ENCODE measurements around the gene ARMC10.

ARMC10 gene

GRCh38 chr7:103075337-103075918 is 488 bp downstream of the ARMC10 start:
- TF ChIP-seq GATA3 (IDR thresholded peaks at IDR 0.05; ENCODE audit: low read depth, low read length) (no peak), GATA2 (IDR thresholded peaks at IDR 0.05; ENCODE audit: low read depth, low read length) (no peak)

DNA sequence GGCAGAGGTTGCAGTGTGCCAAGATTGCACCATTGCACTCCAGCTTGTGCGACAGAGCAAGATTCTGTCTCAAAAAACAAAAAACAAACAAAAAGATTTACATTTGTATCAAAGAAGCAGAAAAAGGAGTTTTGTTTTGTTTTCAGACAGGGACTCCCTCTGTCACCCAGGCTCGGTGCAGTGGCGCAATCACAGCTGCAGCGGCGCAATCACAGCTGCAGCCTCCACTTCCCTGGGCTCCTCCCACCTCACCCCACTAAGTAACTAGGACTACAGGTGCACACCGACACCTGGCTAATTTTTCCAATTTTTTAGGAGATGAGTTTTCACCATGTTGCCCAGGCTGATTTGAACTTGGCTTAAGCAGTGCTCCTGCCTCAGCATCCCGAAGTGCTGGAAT is 1.8 kb downstream of the ARMC10 start:
- TF ChIP-seq GATA2 (IDR thresholded peaks at IDR 0.05; ENCODE audit: low read depth, low read length) = no peak
- TF ChIP-seq GATA3 (IDR thresholded peaks at IDR 0.05; ENCODE audit: low read depth, low read length) = no peak

GRCh38 chr7:103077318-103077717 is 2.4 kb downstream of the ARMC10 start:
- TF ChIP-seq GATA2 (IDR thresholded peaks at IDR 0.05; ENCODE audit: low read depth, low read length) = no peak
- TF ChIP-seq GATA3 (IDR thresholded peaks at IDR 0.05; ENCODE audit: low read depth, low read length) = no peak

GRCh38 chr7:103079836-103080235 is 4.9 kb downstream of the ARMC10 start:
- TF ChIP-seq GATA2 (IDR thresholded peaks at IDR 0.05; ENCODE audit: low read depth, low read length) = no peak
- TF ChIP-seq GATA3 (IDR thresholded peaks at IDR 0.05; ENCODE audit: low read depth, low read length) = no peak

GRCh38 chr7:103080923-103081322 is 6.0 kb downstream of the ARMC10 start:
- TF ChIP-seq GATA3 (IDR thresholded peaks at IDR 0.05; ENCODE audit: low read depth, low read length) (no peak), GATA2 (IDR thresholded peaks at IDR 0.05; ENCODE audit: low read depth, low read length) (no peak)

GRCh38 chr7:103082497-103082896 is 7.6 kb downstream of the ARMC10 start:
- TF ChIP-seq GATA3 (IDR thresholded peaks at IDR 0.05; ENCODE audit: low read depth, low read length) (no peak), GATA2 (IDR thresholded peaks at IDR 0.05; ENCODE audit: low read depth, low read length) (no peak)

- no peak for TF ChIP-seq GATA2 (IDR thresholded peaks at IDR 0.05; ENCODE audit: low read depth, low read length)
- TF ChIP-seq GATA3 (IDR thresholded peaks at IDR 0.05; ENCODE audit: low read depth, low read length) = no peak
Measured at GRCh38 chr7:103083210-103083609, 8.3 kb downstream of the ARMC10 start.

DNA sequence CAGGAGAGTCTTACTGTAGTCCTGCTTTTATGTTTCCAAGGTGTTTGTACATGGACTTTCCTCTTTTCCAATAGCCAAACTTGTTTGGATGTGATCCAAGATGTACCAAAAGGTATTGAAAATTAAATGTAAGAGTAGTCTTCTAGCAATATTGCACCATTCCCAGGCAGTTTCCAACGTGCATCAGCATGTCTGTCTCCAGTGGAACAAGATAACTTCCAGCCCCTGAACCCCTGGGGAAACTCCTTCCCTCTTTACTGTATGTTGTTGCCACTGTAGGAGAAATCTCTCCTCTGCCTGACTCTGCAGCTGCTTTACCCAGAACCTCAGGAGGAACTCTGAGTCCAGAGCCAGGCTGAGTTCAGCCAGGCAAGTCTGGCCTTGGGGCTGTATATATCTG is 18.5 kb downstream of the ARMC10 start:
- TF ChIP-seq GATA2 (IDR thresholded peaks at IDR 0.05; ENCODE audit: low read depth, low read length) (no peak), GATA3 (IDR thresholded peaks at IDR 0.05; ENCODE audit: low read depth, low read length) (no peak)

GRCh38 chr7:103094102-103094501 is 19.2 kb downstream of the ARMC10 start:
- TF ChIP-seq GATA2 (IDR thresholded peaks at IDR 0.05; ENCODE audit: low read depth, low read length) = no peak
- no peak for TF ChIP-seq GATA3 (IDR thresholded peaks at IDR 0.05; ENCODE audit: low read depth, low read length)

- TF ChIP-seq GATA3 (IDR thresholded peaks at IDR 0.05; ENCODE audit: low read depth, low read length) (no peak), GATA2 (IDR thresholded peaks at IDR 0.05; ENCODE audit: low read depth, low read length) (no peak)
Measured at GRCh38 chr7:103097041-103097440, 22.1 kb downstream of the ARMC10 start.

GRCh38 chr7:103100348-103100747 is 25.4 kb downstream of the ARMC10 start:
- TF ChIP-seq GATA3 (IDR thresholded peaks at IDR 0.05; ENCODE audit: low read depth, low read length) = no peak
- TF ChIP-seq GATA2 (IDR thresholded peaks at IDR 0.05; ENCODE audit: low read depth, low read length) = no peak

- TF ChIP-seq GATA2 (IDR thresholded peaks at IDR 0.05; ENCODE audit: low read depth, low read length) = no peak
- no peak for TF ChIP-seq GATA3 (IDR thresholded peaks at IDR 0.05; ENCODE audit: low read depth, low read length)
Measured at GRCh38 chr7:103101543-103101942, 26.6 kb downstream of the ARMC10 start.

GRCh38 chr7:103106005-103106702 is 31.2 kb downstream of the ARMC10 start:
- TF ChIP-seq GATA2 (IDR thresholded peaks at IDR 0.05; ENCODE audit: low read depth, low read length) (no peak), GATA3 (IDR thresholded peaks at IDR 0.05; ENCODE audit: low read depth, low read length) (no peak)

- TF ChIP-seq GATA2 (IDR thresholded peaks at IDR 0.05; ENCODE audit: low read depth, low read length) (no peak), GATA3 (IDR thresholded peaks at IDR 0.05; ENCODE audit: low read depth, low read length) (no peak)
Measured at GRCh38 chr7:103113164-103113563, 38.2 kb downstream of the ARMC10 start.

- no peak for TF ChIP-seq GATA2 (IDR thresholded peaks at IDR 0.05; ENCODE audit: low read depth, low read length)
- TF ChIP-seq GATA3 (IDR thresholded peaks at IDR 0.05; ENCODE audit: low read depth, low read length) = no peak
Measured at GRCh38 chr7:103114576-103115008, 39.7 kb downstream of the ARMC10 start.

Data from SH-SY5Y (cell line).